RKO (cell line): ENCODE results near the gene TXNRD1.
"Not testable (repeated sequence)": the region's sequence is repeated elsewhere in the genome, so short reads cannot be mapped to it uniquely, and the experiment has no call there.

Source experiments
- DNase-seq: peaks from one replicate; pipeline ENCODE4 v3.0.0-alpha.2; 2016; ENCODE audit warnings: low spot score

Gene TXNRD1

DNA sequence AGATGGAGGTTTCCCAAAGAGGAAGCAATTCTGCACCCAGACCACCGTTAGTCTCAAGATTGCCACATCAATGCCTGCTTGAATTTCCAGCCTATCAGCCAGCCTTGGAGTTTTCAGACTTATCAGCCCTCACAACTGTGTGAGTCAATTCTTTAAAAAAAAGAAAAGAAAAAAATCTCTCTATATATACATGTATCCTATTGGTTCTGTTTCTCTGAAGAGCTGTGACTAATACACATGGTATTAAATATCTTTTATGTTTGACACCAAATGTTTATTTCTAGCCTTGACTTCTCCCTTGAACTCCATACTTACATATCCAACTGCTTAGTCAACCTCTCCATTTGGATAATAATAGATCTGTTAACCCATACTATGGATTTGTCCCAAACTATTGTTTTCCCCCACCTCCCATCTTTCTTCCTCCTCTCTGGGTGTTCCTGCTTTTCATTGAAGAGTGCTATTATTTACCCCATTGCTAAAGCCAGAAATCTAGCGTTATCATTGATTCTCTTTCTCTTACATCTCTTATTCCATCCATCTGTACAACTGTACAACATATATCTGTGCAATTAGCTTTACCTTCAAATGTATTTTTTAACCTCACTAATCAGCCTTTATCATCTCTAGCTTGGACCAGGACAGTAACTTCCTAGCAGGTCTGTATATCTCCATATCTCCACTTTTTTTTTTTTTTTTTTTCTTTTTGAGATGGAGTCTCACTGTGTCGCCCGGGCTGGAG is 65.3 kb downstream of the TXNRD1 start:
- DNase-seq: peak; percentile 87

DNA sequence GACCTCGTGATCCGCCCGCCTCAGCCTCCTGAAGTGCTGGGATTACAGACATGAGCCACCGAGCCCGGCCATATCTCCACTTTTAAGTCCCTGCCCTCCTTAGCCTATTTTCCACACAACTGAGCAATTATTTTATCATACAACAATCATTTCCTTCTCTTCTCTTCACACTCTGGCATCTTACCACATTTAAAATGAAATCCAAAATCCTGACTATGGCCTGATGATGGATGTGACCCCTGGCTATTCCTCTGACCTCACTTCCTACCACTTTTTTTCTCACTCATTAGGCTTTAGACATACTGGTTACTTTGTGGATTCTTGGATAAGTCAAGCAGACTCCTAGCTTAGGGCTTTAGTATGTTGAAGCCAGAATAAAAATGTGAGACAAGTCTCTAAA is 66.1 kb downstream of the TXNRD1 start:
- DNase-seq: no peak

DNA sequence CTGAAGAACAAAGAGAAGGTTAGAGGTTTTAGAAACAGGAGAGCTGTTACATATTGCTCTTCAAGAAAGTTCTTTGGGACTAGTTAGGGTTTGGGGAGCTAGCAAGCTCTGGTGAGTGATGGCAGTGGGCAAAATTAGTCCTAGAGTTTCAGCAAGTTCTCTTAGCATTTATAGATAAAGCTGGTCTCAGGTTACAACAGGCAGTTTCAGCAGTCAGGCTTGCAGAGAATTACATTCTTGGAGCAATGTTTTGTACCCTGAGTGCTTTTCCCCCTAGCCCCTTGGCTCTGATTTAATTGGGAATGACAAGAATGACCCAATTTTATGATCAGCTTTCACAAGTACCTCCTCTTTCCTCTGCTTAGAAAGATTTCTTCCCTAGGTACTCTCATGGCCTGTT is 66.5 kb downstream of the TXNRD1 start:
- DNase-seq: no peak

DNA sequence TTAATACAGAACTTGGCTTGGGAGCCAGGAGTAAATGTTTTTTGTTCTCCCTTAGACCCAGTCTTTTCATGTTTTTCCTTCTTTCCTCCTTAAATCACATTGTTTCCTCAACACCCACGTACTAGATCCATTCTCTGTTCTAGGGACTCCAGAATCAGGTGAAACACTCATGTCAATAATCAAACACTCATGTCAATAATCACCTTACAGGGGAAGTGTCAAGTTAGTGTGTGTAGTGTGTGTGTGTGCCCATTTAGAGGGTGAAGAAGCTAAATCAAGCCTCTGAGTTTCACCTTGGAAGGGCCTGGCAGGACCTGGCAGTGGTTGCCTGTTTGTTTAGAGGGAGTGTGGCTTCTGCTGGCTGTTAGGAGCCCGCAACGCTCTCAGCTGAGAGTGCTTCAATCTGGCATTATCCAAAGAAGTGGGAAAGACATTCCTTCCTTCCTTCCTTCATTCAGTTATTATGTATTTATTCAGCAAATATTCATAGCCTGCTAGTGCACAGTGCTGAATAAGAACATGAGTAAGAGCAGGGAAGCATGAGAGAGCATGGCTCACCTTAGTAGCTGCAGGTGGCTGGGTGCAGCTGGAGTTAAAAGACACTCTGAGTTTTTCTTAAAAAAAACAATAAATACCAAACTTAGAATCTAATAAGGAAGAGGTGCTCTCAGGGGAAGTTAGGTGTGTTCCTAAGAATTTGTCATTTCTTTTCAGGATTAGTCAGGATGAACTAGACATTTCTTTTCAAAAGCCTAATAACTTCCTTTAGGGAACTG is 70.3 kb downstream of the TXNRD1 start:
- DNase-seq: peak; percentile 94

DNA sequence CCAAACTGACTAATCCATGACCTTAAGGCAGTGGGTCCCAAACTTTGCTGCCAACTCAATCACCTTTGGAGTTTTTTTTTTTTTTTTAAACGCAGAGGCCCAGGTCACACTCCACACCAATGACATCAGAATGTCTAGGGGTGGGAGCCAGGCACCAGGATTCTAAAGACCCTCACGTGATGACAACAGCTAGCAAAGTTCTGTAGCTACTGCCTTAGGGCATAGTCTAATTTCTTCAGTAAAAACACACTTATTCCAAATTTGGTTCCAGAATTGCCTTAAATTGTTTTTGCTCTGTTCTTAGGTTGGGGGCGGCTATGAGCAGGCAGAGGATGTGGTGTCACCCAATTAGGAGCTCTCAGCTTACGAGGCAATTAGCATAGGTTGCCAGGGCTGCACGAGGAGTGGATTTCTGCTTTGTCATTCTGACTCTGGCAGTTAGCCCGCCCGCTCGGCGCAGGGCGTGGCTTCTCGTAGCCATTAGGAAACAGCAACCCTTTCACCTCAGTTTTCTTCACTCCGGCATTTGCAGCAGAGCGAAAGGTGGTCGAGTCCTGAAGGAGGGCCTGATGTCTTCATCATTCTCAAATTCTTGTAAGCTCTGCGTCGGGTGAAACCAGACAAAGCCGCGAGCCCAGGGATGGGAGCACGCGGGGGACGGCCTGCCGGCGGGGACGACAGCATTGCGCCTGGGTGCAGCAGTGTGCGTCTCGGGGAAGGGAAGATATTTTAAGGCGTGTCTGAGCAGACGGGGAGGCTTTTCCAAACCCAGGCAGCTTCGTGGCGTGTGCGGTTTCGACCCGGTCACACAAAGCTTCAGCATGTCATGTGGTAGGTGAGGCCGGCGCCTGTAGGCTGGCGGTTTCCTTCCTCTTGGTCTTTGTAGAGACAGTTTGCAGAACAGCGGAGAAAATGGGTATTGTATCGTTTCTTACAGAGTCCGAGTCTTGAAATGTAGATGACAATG is 71.2 kb downstream of the TXNRD1 start:
- DNase-seq: peak; percentile 98

DNA sequence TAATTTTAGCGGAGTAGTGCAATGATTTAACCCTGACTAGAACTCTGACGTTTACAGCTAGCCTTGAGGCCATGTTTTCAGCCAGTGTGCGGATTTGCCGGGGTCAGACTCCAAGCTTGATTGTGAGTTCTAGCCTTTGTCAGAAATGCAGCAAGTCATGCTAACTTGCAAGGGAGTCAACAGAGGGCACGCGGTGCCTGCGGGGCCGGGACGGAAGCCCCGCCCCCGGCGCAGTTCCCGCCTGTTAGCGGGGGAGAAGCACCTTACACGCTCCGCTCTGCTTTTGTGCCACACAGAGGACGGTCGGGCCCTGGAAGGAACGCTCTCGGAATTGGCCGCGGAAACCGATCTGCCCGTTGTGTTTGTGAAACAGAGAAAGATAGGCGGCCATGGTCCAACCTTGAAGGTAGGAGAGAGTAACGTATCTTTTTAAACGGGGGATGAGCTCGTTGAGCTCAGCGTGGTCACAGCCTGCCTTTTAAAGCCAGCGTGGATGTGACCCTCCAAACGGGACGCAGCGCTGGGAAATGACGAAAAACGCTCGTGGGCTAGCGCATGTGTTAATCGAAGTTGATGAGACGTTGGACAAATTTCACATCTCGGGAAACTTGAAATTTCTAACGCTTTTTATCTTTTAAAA is 73.2 kb downstream of the TXNRD1 start:
- peak; percentile 93 for DNase-seq

DNA sequence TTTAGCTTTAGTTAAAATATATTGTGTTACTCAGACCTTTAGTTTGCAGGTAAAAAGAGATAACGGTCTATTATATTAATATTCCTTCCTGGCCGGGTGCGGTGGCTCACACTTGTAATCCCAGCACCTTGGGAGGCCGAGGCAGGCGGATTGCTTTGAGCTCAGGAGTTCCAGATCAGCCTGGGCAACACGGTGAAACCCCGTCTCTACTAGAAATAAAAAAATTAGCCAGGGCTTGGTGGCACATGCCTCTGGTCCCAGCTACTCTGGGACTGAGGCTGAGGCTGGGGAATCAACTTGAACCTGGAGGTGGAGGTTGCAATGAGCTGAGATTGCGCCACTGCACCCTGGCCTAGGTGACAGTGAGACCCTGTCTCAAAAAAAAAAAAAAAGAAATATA is 74.7 kb downstream of the TXNRD1 start:
- DNase-seq: no peak

DNA sequence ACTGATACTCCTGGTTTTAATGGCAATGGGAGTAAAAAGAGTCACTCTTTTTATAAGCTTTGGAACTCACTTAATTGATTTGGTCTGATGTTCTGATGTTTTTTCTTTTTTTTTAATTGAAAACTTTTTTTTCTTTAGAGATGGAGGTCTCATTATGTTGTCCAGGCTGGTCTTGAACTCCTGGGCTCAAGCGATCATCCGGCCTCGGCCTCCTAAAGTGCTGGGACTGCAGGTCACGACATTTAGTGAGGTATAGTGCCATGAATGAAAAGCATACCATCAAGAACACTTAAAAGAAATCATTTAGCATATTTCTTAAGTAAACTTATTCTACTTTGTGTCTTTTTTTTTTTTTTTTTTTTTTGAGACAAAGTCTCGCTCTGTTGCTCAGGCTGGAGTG is 75.3 kb downstream of the TXNRD1 start:
- DNase-seq: no peak

DNA sequence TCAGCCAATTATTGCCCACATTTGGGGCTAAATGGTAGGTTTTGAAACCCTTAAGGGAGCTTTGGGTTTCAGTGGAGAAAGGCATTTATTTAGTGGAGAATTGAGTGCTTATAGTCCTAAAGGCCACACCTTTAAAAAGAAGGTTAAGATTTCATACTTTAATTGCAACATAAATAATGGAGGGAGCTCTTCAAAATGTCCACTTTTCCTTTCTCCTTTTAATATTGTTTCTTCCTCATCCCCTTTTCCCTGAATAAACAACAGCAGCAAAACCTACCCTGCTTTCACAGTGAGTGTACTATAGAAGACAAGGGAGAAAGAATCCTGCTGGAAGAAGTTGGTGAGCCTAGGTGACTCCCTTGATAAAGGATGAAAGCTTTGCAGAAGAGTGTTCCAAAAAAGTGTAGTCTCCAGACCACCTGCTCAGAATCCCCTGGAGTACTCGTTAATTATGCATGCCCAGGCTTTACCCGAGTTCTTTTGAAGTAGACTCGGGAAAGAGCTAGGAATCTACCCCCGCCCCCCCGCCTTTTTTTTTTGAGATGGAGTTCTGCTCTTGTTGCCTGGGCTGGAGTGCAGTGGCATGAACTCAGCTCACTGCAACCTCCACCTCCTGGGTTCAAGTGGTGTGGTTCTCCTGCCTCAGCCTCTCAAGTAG is 76.4 kb downstream of the TXNRD1 start:
- no peak for DNase-seq

DNA sequence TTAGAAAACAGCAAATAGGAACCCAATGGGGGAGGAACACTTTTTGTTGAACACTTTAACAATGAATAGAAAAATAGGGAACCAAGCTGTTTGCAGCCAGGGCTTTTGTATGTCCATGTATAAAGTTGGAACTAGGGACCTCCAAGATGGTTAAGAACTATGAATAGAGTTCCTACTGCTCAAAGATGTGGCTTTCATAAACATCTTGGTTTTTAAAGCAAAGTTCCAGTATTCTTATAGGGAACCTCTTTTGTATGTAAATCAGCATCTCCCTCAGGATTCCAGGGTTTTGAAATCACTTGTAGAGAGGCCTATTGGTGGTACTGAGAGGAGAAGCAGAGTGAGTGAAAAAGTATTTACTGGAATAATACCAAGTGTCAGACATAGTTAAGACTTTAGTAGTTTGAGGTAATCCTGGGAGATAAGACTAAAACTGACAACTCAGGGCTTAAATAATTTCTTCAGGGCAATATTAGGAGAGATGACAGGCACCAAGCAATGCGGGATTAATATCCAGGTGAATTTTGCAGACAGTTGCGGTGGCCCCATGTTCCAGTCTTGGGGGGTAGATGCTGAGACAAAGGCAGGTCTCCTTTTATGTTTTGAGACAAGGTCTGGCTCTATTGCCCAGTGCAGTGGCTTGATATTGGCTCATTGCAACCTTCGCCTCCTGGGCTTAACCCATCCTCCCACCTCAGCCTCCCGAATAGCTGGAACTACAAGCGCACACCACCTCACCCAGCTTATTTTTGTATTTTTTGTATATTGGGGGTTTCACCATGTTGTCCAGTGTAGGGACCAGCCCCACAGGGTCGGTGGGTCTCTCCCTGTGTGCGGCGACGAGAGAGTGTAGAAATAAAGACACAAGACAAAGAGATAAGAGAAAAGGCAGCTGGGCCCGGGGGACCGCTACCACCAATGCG is 77.6 kb downstream of the TXNRD1 start:
- no peak for DNase-seq

DNA sequence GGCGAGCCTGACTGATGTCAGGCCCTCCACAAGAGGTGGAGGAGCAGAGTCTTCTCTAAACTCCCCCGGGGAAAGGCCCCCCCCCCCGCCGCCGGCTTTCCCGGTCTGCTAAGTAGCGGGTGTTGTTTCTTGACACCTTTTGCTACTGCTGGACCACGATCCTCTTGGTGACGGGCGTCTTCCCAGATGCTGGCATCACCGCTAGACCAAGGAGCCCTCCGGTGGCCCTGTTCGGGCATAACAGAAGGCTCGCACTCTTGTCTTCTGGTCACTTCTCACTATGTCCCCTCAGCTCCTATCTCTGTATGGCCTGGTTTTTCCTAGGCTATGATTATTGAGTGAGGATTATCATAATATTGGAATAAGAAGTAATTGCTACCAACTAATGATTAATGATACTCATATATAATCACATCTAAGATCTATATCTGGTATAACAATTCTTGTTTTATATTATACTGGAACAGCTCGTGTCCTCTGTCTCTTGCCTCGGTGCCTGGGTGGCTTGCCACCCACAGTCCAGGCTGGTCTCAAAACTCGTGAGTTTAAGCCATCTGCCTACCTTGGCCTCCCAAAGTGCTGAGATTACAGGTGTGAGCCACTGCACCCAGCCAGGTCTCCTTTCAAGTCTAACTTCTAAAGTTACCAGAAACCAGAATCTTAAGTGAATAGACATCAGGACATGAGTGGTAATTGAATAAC is 78.7 kb downstream of the TXNRD1 start:
- DNase-seq: not testable (repeated sequence)

DNA sequence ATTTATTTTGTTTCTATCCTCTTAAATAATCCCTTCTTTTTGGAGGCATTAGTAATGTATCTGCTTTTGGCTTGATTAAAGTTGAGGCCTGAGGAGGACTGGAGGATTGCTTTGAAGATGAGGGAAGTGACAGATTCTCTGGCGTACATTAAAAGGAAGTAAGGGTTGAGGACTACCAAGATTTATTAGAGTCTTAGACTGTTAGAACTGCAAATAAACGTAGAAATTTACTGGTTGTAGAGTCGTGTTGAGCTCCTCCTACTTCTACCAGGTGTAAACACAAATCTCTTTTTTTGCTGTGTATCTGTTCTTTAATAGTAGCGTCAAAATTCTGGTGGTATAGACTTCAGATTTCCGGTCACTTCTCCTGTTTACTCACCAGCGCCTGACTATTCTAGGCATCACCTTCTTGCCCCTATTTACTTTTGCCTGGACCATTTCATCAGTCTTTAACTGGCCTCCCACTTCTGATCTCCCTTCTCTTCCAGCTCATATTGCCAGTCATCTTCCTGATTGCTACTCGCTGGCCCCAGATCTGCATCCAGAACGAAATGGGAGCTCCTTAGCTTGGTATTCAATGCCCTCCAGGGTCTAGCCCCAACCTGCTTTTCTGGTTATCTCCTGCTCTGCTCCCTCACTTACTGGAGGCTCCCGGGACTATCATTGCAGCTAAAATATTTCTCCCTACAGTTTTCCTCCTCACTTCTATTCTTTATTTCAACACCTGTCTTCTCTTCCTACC is 79.5 kb downstream of the TXNRD1 start:
- DNase-seq: no peak

DNA sequence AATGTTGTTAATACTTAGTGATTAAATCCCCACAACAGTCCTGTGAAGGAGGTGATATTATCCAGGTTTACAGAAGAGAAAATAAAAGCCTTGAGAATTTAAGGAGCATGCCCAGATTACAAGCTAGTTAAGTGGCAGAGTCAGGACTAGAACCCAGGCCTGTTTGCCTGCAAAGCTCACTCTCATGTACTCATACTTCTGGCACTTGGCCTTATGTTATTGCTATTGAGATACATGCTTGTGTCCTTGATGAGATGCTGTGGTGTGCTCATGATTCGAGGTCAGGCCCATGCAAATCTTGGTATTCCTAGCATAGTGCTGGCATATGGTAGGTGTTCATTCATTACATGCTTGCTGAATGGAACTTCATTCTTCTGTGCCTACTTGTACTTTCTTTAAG is 80.4 kb downstream of the TXNRD1 start:
- DNase-seq: no peak

DNA sequence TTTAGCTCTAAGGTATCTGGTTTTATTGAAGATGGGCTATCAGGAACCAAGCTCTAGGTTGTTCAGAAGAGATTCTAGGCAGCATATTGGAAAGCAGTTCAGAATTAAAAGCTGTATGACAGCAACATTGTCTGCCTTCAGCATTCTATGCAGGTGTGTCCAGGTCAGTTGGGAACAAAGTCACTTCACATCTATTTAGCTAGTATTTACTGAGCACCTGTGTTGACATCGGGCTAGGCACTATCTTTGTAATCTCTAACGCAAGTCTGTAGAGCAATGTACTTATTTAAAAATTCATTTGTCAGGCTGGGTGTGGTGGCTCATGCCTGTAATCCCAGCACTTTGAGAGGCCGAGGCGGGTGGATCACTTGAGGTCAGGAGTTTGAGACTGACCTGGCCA is 81.1 kb downstream of the TXNRD1 start:
- DNase-seq: no peak

DNA sequence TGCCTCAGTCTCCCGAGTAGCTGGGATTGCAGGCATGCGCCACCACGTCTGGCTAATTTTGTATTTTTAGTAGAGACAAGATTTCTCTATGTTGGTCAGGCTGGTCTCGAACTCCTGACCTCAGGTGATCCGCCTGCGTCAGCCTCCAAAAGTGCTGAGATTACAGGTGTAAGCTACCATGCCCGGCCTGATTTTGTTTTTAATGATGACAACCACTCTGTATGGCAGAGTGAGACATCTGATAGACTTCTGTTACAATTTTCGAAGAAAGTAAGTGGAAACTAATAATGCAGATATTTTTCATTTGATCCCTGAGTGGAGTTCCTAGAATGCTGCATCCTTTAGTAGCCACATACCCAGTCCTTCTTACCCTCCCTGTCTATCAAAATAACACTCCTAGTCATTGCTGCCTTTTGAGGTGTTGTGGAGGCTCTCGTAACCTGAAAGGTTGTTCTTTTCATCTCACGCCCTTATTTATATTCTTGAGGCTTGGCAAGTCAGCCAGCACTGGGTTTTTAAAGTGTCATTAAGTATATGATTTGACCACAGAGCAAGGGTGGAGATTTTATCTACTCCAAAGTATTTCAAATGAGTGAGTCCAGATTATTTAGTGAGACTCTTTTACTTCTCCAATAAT is 82.0 kb downstream of the TXNRD1 start:
- no peak for DNase-seq

DNA sequence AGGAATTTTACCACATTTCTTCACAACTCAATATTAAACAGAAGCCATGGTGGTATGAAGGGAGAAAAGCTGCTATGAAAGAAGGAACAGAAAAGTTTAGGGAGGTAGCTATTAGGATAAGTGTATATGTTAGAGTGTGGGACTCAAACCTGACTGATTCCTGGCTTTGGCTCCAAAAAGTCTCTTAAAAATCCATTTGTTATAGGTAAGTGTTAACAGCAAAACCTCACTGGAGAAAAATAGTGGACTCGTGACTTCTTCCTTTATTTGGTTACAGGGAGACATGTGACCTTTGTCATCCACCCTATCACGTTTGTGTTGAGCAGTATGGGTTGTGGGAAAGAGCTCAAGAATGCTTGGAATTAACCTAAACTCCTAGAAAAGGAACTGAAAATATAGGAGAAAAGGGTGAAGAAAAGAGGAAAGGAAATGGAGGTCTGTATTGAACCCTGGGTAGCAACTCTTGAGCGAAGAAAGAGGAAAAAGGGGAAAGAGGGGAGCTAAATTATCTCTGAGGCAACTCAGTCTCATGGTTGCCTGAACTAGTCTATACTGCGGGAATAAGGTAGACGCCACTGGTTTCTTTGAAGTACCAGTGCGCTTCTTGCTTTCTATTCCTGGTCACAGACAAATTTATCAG is 84.4 kb downstream of the TXNRD1 start:
- DNase-seq: no peak

DNA sequence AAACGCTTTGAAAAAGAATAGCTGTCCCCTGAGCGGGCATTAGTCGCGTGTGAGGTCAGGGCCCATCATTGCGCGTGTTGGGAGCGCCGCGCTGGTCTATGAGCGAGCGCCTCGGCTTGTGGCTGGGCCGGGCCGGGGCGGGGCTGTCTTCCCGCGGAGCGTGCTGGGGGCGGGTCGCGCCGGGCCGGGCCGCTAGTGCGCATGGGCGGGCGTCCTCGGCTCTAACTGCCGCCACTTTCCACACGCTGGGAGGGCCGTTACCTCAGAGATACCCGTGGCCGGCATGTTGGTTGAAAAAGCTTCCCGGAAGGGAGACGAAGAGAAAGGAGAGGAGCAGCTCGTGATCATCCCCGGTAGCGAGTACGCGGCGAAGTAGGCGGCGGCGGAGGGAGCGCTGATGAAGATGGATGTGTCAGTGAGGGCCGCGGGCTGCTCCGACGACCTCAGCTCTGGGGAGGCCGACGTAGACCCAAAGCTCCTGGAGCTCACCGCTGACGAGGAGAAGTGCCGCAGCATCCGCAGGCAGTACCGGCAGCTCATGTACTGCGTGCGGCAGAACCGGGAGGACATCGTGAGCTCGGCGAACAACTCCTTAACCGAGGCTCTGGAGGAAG is 88.1 kb downstream of the TXNRD1 start, which contains the start of gene EID3:
EID3 (plus strand) TSS at position 202 of the 614 bp plus-strand sequence; CDS start at position 398, 196 bp downstream.
- no peak for DNase-seq
